NCI-H1436 treated with DMSO at 0.1 percent for 48 hours (cell line): ENCODE results near the gene PRKAR1B.
"Not testable (repeated sequence)": the region's sequence is repeated elsewhere in the genome, so short reads cannot be mapped to it uniquely, and the experiment has no call there.

Experiments
- DNase-seq: peaks from one replicate; lab custom pipeline; 2025; lab: John Stamatoyannopoulos, UW

PRKAR1B gene

GRCh38 chr7:756928-757560, 30.0 kb upstream of the PRKAR1B start:
- DNase-seq: no peak

GRCh38 chr7:756231-756927, 29.3 kb upstream of the PRKAR1B start:
- DNase-seq: no peak

GRCh38 chr7:755413-755805, 28.3 kb upstream of the PRKAR1B start:
- DNase-seq: no peak

- DNase-seq: no peak
Measured at GRCh38 chr7:754531-755412, 27.7 kb upstream of the PRKAR1B start.

GRCh38 chr7:753190-753589, 26.1 kb upstream of the PRKAR1B start:
- DNase-seq: no peak

- not testable (repeated sequence) for DNase-seq
Measured at GRCh38 chr7:752256-752655, 25.2 kb upstream of the PRKAR1B start.

- no peak for DNase-seq
Measured at GRCh38 chr7:751826-752225, 24.7 kb upstream of the PRKAR1B start.

GRCh38 chr7:750111-750905, 23.2 kb upstream of the PRKAR1B start:
- no peak for DNase-seq

- no peak for DNase-seq
Measured at GRCh38 chr7:749140-749551, 22.1 kb upstream of the PRKAR1B start.

GRCh38 chr7:748446-748845, 21.4 kb upstream of the PRKAR1B start:
- DNase-seq: no peak

GRCh38 chr7:747186-747585, 20.1 kb upstream of the PRKAR1B start:
- DNase-seq: no peak

- no peak for DNase-seq
Measured at GRCh38 chr7:746155-747061, 19.3 kb upstream of the PRKAR1B start.

- DNase-seq: no peak
Measured at GRCh38 chr7:745431-746154, 18.5 kb upstream of the PRKAR1B start.

GRCh38 chr7:744854-745430, 17.9 kb upstream of the PRKAR1B start:
- DNase-seq: no peak

GRCh38 chr7:744128-744520, 17.0 kb upstream of the PRKAR1B start:
- DNase-seq: not testable (repeated sequence)

- not testable (repeated sequence) for DNase-seq
Measured at GRCh38 chr7:743341-744127, 16.5 kb upstream of the PRKAR1B start.

GRCh38 chr7:742791-743190, 15.7 kb upstream of the PRKAR1B start:
- no peak for DNase-seq

- DNase-seq: no peak
Measured at GRCh38 chr7:741850-742249, 14.8 kb upstream of the PRKAR1B start.

- DNase-seq: no peak
Measured at GRCh38 chr7:741191-741671, 14.2 kb upstream of the PRKAR1B start.
